A673 (cell line): ENCODE data around the gene HYAL2. TPM values are rescaled to one million over a fixed set of nuclear protein-coding genes. Genes with fewer than 3 reads are reported as not detected.
A peak's percentile ranks its signal among the peaks of the same experiment; 100 is the strongest.

Experiments
- BruUV-seq: library from RNA; stranded (reverse); fragments of 400-500 nt; replicated peaks from 2 replicates; lab custom pipeline; 2021; lab: Mats Ljungman, UMichigan
- CTCF ChIA-PET: fragments of 300-600 bp; sonication (Branson Sonifier 250); formaldehyde crosslinking; loops from one replicate; lab custom pipeline; 2022; ENCODE audit warnings: antibody characterized with exemption; lab: Charles Lee
- POLR2A ChIA-PET: fragments of 300-600 bp; sonication (Branson Sonifier 250); formaldehyde crosslinking; loops from one replicate; lab custom pipeline; 2022; ENCODE audit warnings: antibody characterized with exemption; ENCODE audit not compliant: low non-redundant PET; lab: Charles Lee
- DNase-seq: peaks from one replicate; pipeline ENCODE4 v3.0.0-alpha.2; 2015; ENCODE audit warnings: low spot score
- H3K27ac ChIP-seq: fragments of 200-600 bp; sonication (generic); 2 replicates; pipeline ENCODE4 v1.5.1; 2016; ENCODE audit warnings: mixed run types, low read depth, mild to moderate bottlenecking, mixed read lengths, antibody characterized with exemption, low read length; ENCODE audit not compliant: poor library complexity, severe bottlenecking
- H3K27me3 ChIP-seq: fragments of 200-600 bp; sonication (generic); replicated peaks from 2 replicates; pipeline ENCODE4 v1.6.1; 2017; ENCODE audit warnings: mixed run types, low read depth, mild to moderate bottlenecking, mixed read lengths, antibody characterized with exemption, low read length; ENCODE audit not compliant: insufficient read depth, poor library complexity
- H3K36me3 ChIP-seq: fragments of 200-600 bp; sonication (generic); 2 replicates; pipeline ENCODE4 v1.6.1; 2016; ENCODE audit warnings: mixed run types, mild to moderate bottlenecking, mixed read lengths, antibody characterized with exemption, low read length; ENCODE audit not compliant: insufficient read depth, poor library complexity, severe bottlenecking
- H3K4me1 ChIP-seq: fragments of 200-600 bp; sonication (generic); 2 replicates; pipeline ENCODE4 v1.6.1; 2017; ENCODE audit warnings: mixed run types, mild to moderate bottlenecking, mixed read lengths, antibody characterized with exemption, low read length; ENCODE audit not compliant: insufficient read depth, poor library complexity, severe bottlenecking
- H3K4me3 ChIP-seq: fragments of 200-600 bp; sonication (generic); 2 replicates; pipeline ENCODE4 v1.5.1; 2016; ENCODE audit warnings: low read depth, mixed run types, mild to moderate bottlenecking, mixed read lengths, low read length; ENCODE audit not compliant: poor library complexity, severe bottlenecking
- H3K9me3 ChIP-seq: fragments of 200-600 bp; sonication (generic); 2 replicates; pipeline ENCODE4 v1.6.1; 2016; ENCODE audit warnings: mixed run types, low read depth, mild to moderate bottlenecking, mixed read lengths, antibody characterized with exemption, low read length; ENCODE audit not compliant: poor library complexity, severe bottlenecking
- EZH2 ChIP-seq: fragments of 200-600 bp; sonication (generic); IDR thresholded peaks from 2 replicates; pipeline ENCODE4 v1.6.1; 2017; ENCODE audit warnings: borderline replicate concordance, low read depth, mild to moderate bottlenecking, mixed read lengths, antibody characterized with exemption, low read length; ENCODE audit not compliant: poor library complexity, severe bottlenecking
- intact Hi-C: fragments of 100-400 bp; cut with micrococcal nuclease; formaldehyde crosslinking; loops from one replicate; pipeline ENCODE4 v1.10.0; 2022; ENCODE audit not compliant: unreplicated experiment
- total RNA-seq: library from RNA; stranded (reverse); gene quantifications from 2 replicates; pipeline ENCODE4 v1.2.3, GENCODE V29; 2021
- TF ChIP-seq, protein P1 (sequence below): fragments of 300-800, 200-600 bp; sonication (generic); conservative IDR thresholded peaks from 2 replicates; pipeline ENCODE4 v1.5.1; 2017; ENCODE audit warnings: low read depth, mild to moderate bottlenecking, antibody characterized with exemption, low read length, moderate library complexity, mixed read lengths

The HYAL2 gene
- total RNA-seq, 1 experiment from 2014 or later: 18.1 TPM

DNA sequence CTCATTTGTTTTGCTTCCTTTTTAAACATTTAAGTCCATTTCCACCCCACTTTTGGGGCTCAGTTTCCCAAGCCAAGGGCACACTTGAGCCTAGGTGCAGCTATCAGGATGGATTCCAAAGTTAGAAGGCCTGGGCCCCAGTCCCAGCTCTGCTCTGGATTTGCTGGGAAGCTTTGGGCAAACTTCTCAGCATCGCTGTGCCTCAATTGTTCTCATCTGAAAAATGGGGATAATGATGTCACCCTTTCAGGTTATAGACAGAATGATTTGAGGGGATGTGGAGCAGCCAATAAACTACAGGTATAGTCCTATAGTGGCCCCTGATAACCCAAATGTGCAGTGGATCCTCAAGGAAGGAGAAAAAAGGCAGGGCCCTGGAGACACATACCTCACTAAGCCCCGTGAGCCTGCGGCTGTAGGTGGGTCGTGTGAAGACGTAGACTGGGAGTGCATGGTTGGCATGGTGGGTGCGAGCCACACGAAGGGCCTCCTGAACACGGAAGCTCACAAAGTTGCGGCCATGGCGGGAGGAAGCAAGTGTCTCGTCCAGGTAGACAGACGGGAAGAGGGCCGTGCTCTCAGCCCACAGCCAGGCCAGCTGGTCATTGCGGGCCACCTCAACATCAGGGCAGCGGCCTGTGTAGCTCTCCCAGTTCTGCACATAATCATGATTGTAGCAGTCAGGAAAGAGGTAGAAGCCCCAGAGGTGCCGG is 3.2 kb downstream of the HYAL2 start:
- no peak overlapping the region for H3K27ac ChIP-seq
- intact Hi-C loops: no loop called here
- TF ChIP-seq EZH2: no peak
- TF ChIP-seq, protein P1, sequence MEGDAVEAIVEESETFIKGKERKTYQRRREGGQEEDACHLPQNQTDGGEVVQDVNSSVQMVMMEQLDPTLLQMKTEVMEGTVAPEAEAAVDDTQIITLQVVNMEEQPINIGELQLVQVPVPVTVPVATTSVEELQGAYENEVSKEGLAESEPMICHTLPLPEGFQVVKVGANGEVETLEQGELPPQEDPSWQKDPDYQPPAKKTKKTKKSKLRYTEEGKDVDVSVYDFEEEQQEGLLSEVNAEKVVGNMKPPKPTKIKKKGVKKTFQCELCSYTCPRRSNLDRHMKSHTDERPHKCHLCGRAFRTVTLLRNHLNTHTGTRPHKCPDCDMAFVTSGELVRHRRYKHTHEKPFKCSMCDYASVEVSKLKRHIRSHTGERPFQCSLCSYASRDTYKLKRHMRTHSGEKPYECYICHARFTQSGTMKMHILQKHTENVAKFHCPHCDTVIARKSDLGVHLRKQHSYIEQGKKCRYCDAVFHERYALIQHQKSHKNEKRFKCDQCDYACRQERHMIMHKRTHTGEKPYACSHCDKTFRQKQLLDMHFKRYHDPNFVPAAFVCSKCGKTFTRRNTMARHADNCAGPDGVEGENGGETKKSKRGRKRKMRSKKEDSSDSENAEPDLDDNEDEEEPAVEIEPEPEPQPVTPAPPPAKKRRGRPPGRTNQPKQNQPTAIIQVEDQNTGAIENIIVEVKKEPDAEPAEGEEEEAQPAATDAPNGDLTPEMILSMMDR: no peak
- H3K27me3 ChIP-seq: no peaks in the 10 kb centered on the region
- POLR2A ChIA-PET: no interaction called here
- BruUV-seq: TSS peak; percentile 30
- DNase-seq: no peak
- no peaks in the 10 kb centered on the region for H3K36me3 ChIP-seq
- peaks cover 3% of the 10 kb centered on the region for H3K4me1 ChIP-seq
- no peaks in the 10 kb centered on the region for H3K9me3 ChIP-seq
- no peak overlapping the region for H3K4me3 ChIP-seq
- CTCF ChIA-PET: no interaction called here

- CTCF ChIA-PET: no interaction called here
- Histone ChIP-seq H3K27me3 (no peaks in the 10 kb centered on the region), H3K36me3 (no peaks in the 10 kb centered on the region), H3K4me1 (peaks cover 3% of the 10 kb centered on the region), H3K27ac (no peak overlapping the region), H3K9me3 (no peaks in the 10 kb centered on the region), H3K4me3 (no peak overlapping the region)
- no TSS peak for BruUV-seq
- intact Hi-C loops: no loop called here
- no peak for DNase-seq
- POLR2A ChIA-PET: no interaction called here
- TF ChIP-seq, protein P1: no peak
- no peak for TF ChIP-seq EZH2
Observed at GRCh38 chr3:50318615-50319014, 3.9 kb downstream of the HYAL2 start.

DNA sequence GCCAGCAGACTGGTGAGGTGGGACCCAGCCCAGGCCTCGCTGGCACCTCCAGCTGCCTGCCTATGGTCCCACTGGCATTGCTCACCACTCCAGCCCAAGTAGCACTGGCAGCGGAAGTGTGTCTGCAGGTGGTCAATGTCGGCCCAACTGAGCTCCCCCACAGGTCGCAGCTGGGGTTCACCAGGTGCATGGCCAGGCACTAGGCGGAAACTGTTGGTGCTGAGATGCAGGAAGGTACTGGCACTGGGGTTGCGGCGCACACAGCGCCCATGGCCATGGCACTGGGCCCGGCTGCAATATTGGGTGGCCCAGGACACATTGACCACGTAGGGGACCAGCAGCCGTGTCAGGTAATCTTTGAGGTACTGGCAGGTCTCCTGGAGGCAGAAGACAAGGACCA is 4.4 kb downstream of the HYAL2 start:
- no peak for DNase-seq
- no peak overlapping the region for H3K27ac ChIP-seq
- H3K4me3 ChIP-seq: no peak overlapping the region
- CTCF ChIA-PET: no interaction called here
- no peaks in the 10 kb centered on the region for H3K27me3 ChIP-seq
- intact Hi-C loops: no loop called here
- no TSS peak for BruUV-seq
- peaks cover 3% of the 10 kb centered on the region for H3K4me1 ChIP-seq
- H3K9me3 ChIP-seq: no peaks in the 10 kb centered on the region
- POLR2A ChIA-PET: no interaction called here
- TF ChIP-seq, protein P1: no peak
- TF ChIP-seq EZH2: no peak
- no peaks in the 10 kb centered on the region for H3K36me3 ChIP-seq
